HT-29 (cell line): ENCODE measurements around the gene GDA. TPM values are rescaled to one million over a fixed set of nuclear protein-coding genes. Genes with fewer than 3 reads are reported as not detected.
A peak's percentile ranks its signal among the peaks of the same experiment; 100 is the strongest.

Source experiments
- DNase-seq: peaks from one replicate; pipeline ENCODE4 v3.0.0-alpha.2; 2015; ENCODE audit warnings: low spot score
- total RNA-seq: library from RNA; depleted of rRNA; stranded (reverse); fragments of >200 nt; shearing (Covaris generic); gene quantifications from 2 replicates; pipeline ENCODE4 v1.2.3, GENCODE V29; 2014; rRNA removed

Gene GDA
- total RNA-seq = 34.1 and 45.4 TPM in 2 replicates

GRCh38 chr9:72149231-72149975 is at the start of gene GDA:
TSS of gene GDA (plus strand) at chr9:72149440. CDS start at chr9:72149560, 120 bp downstream.
- DNase-seq = peak; percentile 78

- DNase-seq = no peak
Observed at GRCh38 chr9:72102520-72102919, 46.7 kb upstream of the GDA start.

- DNase-seq = no peak
Observed at GRCh38 chr9:72113056-72113455, 36.2 kb upstream of the GDA start.

- peak; percentile 40 for DNase-seq
Observed at GRCh38 chr9:72119853-72120252, 29.4 kb upstream of the GDA start.

GRCh38 chr9:72124947-72125346 is 24.3 kb upstream of the GDA start:
- DNase-seq = no peak

GRCh38 chr9:72127753-72128152 is 21.5 kb upstream of the GDA start:
- DNase-seq = peak; percentile 77

- no peak for DNase-seq
Observed at GRCh38 chr9:72128526-72128925, 20.7 kb upstream of the GDA start.

GRCh38 chr9:72129271-72130156 is 19.7 kb upstream of the GDA start:
- peak; percentile 82 for DNase-seq

- DNase-seq = no peak
Observed at GRCh38 chr9:72130321-72130720, 18.9 kb upstream of the GDA start.

- DNase-seq = no peak
Observed at GRCh38 chr9:72131206-72131605, 18.0 kb upstream of the GDA start.

GRCh38 chr9:72132052-72132451 is 17.2 kb upstream of the GDA start:
- no peak for DNase-seq

GRCh38 chr9:72133365-72134035 is 15.7 kb upstream of the GDA start:
- DNase-seq = no peak

- DNase-seq = no peak
Observed at GRCh38 chr9:72134801-72135200, 14.4 kb upstream of the GDA start.

- DNase-seq = no peak
Observed at GRCh38 chr9:72137697-72138365, 11.4 kb upstream of the GDA start.

- no peak for DNase-seq
Observed at GRCh38 chr9:72139226-72139625, 10.0 kb upstream of the GDA start.

- DNase-seq = peak; percentile 48
Observed at GRCh38 chr9:72140586-72140985, 8.7 kb upstream of the GDA start.

- DNase-seq = no peak
Observed at GRCh38 chr9:72141484-72141883, 7.8 kb upstream of the GDA start.

GRCh38 chr9:72144756-72145492 is 4.3 kb upstream of the GDA start:
- DNase-seq = no peak

- DNase-seq = no peak
Observed at GRCh38 chr9:72145733-72146505, 3.3 kb upstream of the GDA start.

GRCh38 chr9:72147676-72148075 is 1.6 kb upstream of the GDA start:
- no peak for DNase-seq
